ENCODE measurements around the gene PNPLA7.

The PNPLA7 gene

DNA sequence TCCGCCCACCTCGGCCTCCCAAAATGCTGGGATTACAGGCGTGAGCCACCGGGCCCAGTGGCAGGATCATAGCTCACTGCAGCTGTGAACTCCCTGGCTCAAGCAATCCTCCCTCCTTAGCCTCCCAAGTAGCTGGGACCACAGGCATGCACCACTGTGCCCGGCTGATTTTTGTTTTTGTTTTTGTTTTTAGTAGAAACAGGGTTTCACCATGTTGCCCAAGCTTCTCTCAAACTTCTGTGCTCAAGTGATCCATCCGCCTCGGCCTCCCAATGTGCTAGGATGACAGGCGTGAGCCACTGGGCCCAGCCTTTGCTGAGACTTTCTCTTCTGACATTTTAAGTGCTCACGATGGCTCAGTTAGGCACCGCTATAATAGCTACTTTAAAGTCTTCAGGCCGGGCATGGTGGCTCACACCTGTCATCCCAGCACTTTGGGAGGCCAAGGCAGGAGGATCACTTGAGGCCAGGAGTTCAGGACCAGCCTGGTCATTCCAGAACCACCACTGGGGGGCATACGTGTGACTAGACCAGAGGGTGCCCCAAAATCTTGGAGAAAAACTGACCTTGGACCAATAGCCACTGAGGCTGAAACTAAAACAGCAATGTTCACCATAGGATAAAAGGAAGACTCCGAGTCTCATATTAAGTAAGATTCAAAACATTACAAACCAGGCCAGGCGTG, 106.0 kb downstream of the PNPLA7 start:
- FAIRE-seq (no peak), DNase-seq (ENCODE audit: insufficient read length) (no peak)
- no peak for TF ChIP-seq POLR2AphosphoS5 (IDR thresholded peaks at IDR 0.05; ENCODE audit: low read depth, low read length)
- no peak for TF ChIP-seq POLR2A (IDR thresholded peaks at IDR 0.05; ENCODE audit: low read depth, low read length)
- no peak for TF ChIP-seq TAF1 (IDR thresholded peaks at IDR 0.05; ENCODE audit: borderline replicate concordance, low read depth, low read length)

GRCh38 chr9:137441935-137442321, 108.3 kb downstream of the PNPLA7 start:
- TF ChIP-seq TAF1 (IDR thresholded peaks at IDR 0.05; ENCODE audit: borderline replicate concordance, low read depth, low read length), result no peak
- TF ChIP-seq POLR2AphosphoS5 (IDR thresholded peaks at IDR 0.05; ENCODE audit: low read depth, low read length), result no peak
- no peak for TF ChIP-seq POLR2A (IDR thresholded peaks at IDR 0.05; ENCODE audit: low read depth, low read length)
- no peak for FAIRE-seq
- no peak for DNase-seq (ENCODE audit: insufficient read length)

GRCh38 chr9:137441289-137441934, 108.8 kb downstream of the PNPLA7 start, which contains the start of gene ENTPD8:
ENTPD8 (minus strand) TSS chr9:137441357; CDS start chr9:137438285, 3,072 bp downstream.
- DNase-seq (ENCODE audit: insufficient read length) (no peak), FAIRE-seq (no peak)
- TF ChIP-seq POLR2AphosphoS5 (IDR thresholded peaks at IDR 0.05; ENCODE audit: low read depth, low read length) (no peak), POLR2A (IDR thresholded peaks at IDR 0.05; ENCODE audit: low read depth, low read length) (no peak), TAF1 (IDR thresholded peaks at IDR 0.05; ENCODE audit: borderline replicate concordance, low read depth, low read length) (no peak)

GRCh38 chr9:137439158-137439714, 111.0 kb downstream of the PNPLA7 start:
- DNase-seq (ENCODE audit: insufficient read length), result no peak
- no peak for FAIRE-seq
- no peak for TF ChIP-seq POLR2A (IDR thresholded peaks at IDR 0.05; ENCODE audit: low read depth, low read length)
- no peak for TF ChIP-seq POLR2AphosphoS5 (IDR thresholded peaks at IDR 0.05; ENCODE audit: low read depth, low read length)

GRCh38 chr9:137438591-137439157, 111.5 kb downstream of the PNPLA7 start:
- no peak for TF ChIP-seq TAF1 (IDR thresholded peaks at IDR 0.05; ENCODE audit: borderline replicate concordance, low read depth, low read length)
- TF ChIP-seq POLR2AphosphoS5 (IDR thresholded peaks at IDR 0.05; ENCODE audit: low read depth, low read length), result no peak
- no peak for TF ChIP-seq POLR2A (IDR thresholded peaks at IDR 0.05; ENCODE audit: low read depth, low read length)
- DNase-seq (ENCODE audit: insufficient read length) (no peak), FAIRE-seq (no peak)

DNA sequence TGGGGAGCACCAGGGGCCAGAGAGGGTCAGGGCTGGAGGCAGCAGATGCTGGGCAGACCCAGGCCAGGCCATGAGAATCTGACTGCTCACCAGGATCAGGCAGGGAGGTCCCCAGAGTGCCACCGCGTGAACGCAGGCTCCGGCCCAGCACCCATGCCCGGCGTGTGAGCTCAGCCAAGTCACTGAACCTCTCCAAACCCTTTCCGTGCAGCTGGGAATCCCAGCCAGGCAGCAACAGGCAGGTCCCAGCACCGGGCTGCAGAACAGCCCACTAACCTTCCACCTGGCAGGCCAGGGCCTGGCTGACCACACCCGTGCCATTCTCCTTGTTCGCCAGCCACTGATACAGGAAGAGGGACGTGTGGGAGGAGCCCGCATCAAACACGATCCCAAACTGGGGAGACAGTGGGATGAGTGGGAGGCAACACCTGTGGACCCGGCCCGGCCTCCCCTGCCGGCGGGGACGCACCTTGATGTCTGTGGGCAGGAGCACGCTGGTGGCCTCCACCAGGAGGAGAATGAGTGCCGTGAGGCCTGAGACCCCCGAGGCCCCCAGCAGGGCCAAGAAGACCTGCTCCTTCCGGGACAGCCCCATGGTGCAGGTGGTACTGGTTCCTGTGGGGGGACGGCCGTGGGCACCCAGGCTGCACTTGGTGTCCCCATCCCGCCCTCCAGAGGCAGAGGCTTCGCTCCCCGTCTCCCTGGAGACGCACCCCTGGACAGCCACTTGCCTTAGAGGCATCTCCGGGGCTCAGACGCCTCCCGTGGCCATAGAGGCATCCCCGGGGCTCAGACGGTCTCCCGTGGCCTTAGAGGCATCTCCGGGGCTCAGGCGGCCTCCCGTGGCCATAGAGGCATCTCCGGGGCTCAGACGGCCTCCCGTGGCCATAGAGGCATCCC, 112.3 kb downstream of the PNPLA7 start:
- TF ChIP-seq TAF1 (IDR thresholded peaks at IDR 0.05; ENCODE audit: borderline replicate concordance, low read depth, low read length), result no peak
- no peak for TF ChIP-seq POLR2AphosphoS5 (IDR thresholded peaks at IDR 0.05; ENCODE audit: low read depth, low read length)
- TF ChIP-seq POLR2A (IDR thresholded peaks at IDR 0.05; ENCODE audit: low read depth, low read length), result no peak
- DNase-seq (ENCODE audit: insufficient read length) (no peak), FAIRE-seq (no peak)

DNA sequence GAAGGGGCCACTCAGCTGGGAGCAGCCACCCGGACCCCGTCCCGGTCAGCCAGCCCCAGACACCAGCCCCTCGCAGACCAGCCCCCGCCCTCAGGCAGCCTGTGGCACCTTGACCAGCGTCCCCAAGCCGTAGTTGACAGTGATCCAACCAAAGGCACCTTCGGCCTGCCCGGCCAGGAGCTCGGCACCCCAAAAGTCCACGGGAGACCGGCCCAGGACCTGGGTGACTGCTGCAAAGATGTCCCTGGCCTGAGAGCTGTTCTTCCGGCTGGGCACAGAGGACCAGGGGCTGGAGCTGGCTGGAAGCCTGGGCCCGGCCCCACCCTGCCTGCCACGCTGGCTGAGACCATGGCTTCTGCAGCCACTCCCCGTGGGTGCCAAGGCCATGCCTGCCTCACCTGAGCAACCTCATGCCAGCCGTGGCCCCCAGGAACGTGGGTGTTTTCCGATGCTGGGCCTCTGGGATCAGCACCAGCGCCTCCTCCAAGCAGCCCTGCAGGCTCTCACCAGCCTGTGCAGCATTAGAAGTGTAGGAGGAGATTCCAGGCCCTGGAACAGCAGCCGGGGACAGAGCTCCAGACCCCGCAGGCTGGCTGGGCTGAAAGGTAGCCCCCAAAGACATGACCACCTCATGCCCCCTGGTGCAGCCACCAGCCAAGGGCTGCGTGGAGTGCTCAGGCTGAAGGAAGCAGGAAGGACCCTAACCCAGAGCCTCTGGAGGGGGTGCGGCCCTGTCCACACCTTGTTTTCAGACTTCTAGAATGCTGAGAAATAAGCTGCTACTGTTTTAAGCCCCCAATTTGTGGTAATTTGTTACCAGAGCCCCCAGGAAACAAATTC, 113.2 kb downstream of the PNPLA7 start:
- DNase-seq (ENCODE audit: insufficient read length) (no peak), FAIRE-seq (no peak)
- no peak for TF ChIP-seq POLR2A (IDR thresholded peaks at IDR 0.05; ENCODE audit: low read depth, low read length)
- TF ChIP-seq TAF1 (IDR thresholded peaks at IDR 0.05; ENCODE audit: borderline replicate concordance, low read depth, low read length), result no peak
- no peak for TF ChIP-seq POLR2AphosphoS5 (IDR thresholded peaks at IDR 0.05; ENCODE audit: low read depth, low read length)

GRCh38 chr9:137435980-137436760, 114.0 kb downstream of the PNPLA7 start:
- no peak for TF ChIP-seq POLR2AphosphoS5 (IDR thresholded peaks at IDR 0.05; ENCODE audit: low read depth, low read length)
- TF ChIP-seq TAF1 (IDR thresholded peaks at IDR 0.05; ENCODE audit: borderline replicate concordance, low read depth, low read length), result no peak
- no peak for TF ChIP-seq POLR2A (IDR thresholded peaks at IDR 0.05; ENCODE audit: low read depth, low read length)
- DNase-seq (ENCODE audit: insufficient read length) (no peak), FAIRE-seq (no peak)

- DNase-seq (ENCODE audit: insufficient read length) (no peak), FAIRE-seq (no peak)
- TF ChIP-seq TAF1 (IDR thresholded peaks at IDR 0.05; ENCODE audit: borderline replicate concordance, low read depth, low read length), result no peak
- no peak for TF ChIP-seq POLR2A (IDR thresholded peaks at IDR 0.05; ENCODE audit: low read depth, low read length)
- no peak for TF ChIP-seq POLR2AphosphoS5 (IDR thresholded peaks at IDR 0.05; ENCODE audit: low read depth, low read length)
Measured at GRCh38 chr9:137435381-137435891, 114.8 kb downstream of the PNPLA7 start.

All from GM12892 (cell line).